PC-3 (cell line): Measurements from ENCODE around the gene SRGAP1. TPM values are rescaled to one million over a fixed set of nuclear protein-coding genes. Genes with fewer than 3 reads are reported as not detected.
"Not testable (repeated sequence)": the region's sequence is repeated elsewhere in the genome, so short reads cannot be mapped to it uniquely, and the experiment has no call there.

Experiments used
- ATAC-seq: fragments of 200-7000 bp; cut with Tn5 transposase; 2 replicates; pipeline ENCODE4 v1.9.1; 2020; ENCODE audit warnings: mild to moderate bottlenecking, moderate library complexity
- BruUV-seq: library from RNA; stranded (reverse); fragments of 400-500 nt; replicated peaks from 2 replicates; lab custom pipeline; 2021; lab: Mats Ljungman, UMichigan
- CTCF ChIA-PET: fragments of 300-600 bp; sonication (Branson Sonifier 250); formaldehyde crosslinking; loops from one replicate; lab custom pipeline; 2022; ENCODE audit warnings: antibody characterized with exemption; lab: Charles Lee
- POLR2A ChIA-PET: fragments of 300-600 bp; sonication (Branson Sonifier 250); formaldehyde crosslinking; loops from one replicate; lab custom pipeline; 2022; ENCODE audit warnings: antibody characterized with exemption; ENCODE audit not compliant: unreplicated experiment; lab: Charles Lee
- DNase-seq: peaks from one replicate; pipeline ENCODE4 v3.0.0-alpha.2; 2015
- H2AFZ ChIP-seq: fragments of 300-600 bp; sonication (generic); 2 replicates; pipeline ENCODE4 v1.6.0; 2016; ENCODE audit warnings: antibody characterized with exemption, low read length
- H3F3A ChIP-seq: fragments of 300-600 bp; sonication (generic); one replicate; pipeline ENCODE4 v1.6.0; 2017; ENCODE audit warnings: antibody characterized with exemption, low read length, control low read depth, mild to moderate bottlenecking; ENCODE audit not compliant: unreplicated experiment
- H3K27ac ChIP-seq: fragments of 300-600 bp; sonication (generic); 2 replicates; pipeline ENCODE4 v1.5.1; 2016; ENCODE audit warnings: mild to moderate bottlenecking, low read length
- H3K27me3 ChIP-seq: fragments of 300-600 bp; sonication (generic); 2 replicates; pipeline ENCODE4 v1.6.1; 2016; ENCODE audit warnings: low read length, mixed read lengths
- H3K36me3 ChIP-seq: fragments of 300-600 bp; sonication (generic); 2 replicates; pipeline ENCODE4 v1.6.1; 2016; ENCODE audit warnings: low read depth, mixed run types, low read length, mixed read lengths
- H3K4me1 ChIP-seq: fragments of 300-600 bp; sonication (generic); 2 replicates; pipeline ENCODE4 v1.5.1; 2016; ENCODE audit warnings: low read length; ENCODE audit not compliant: insufficient read depth
- H3K4me2 ChIP-seq: fragments of 300-600 bp; sonication (generic); 2 replicates; pipeline ENCODE4 v1.6.0; 2016; ENCODE audit warnings: low read length
- H3K4me3 ChIP-seq: fragments of 300-600 bp; sonication (generic); 2 replicates; pipeline ENCODE4 v1.5.1; 2016; ENCODE audit warnings: mild to moderate bottlenecking, low read length, mixed read lengths
- H3K79me2 ChIP-seq: fragments of 300-600 bp; sonication (generic); 2 replicates; pipeline ENCODE4 v1.6.1; 2017; ENCODE audit warnings: low read length, mixed read lengths
- H3K9ac ChIP-seq: fragments of 300-600 bp; sonication (generic); 2 replicates; pipeline ENCODE4 v1.6.0; 2016; ENCODE audit warnings: mild to moderate bottlenecking, low read length
- H3K9me2 ChIP-seq: fragments of 300-600 bp; sonication (generic); replicated peaks from 2 replicates; pipeline ENCODE4 v1.6.1; 2016; ENCODE audit warnings: mixed run types, low read length, mixed read lengths
- H3K9me3 ChIP-seq: fragments of 300-600 bp; sonication (generic); 2 replicates; pipeline ENCODE4 v1.6.1; 2016; ENCODE audit warnings: low read length, mixed read lengths
- H4K20me1 ChIP-seq: fragments of 300-600 bp; sonication (generic); 2 replicates; pipeline ENCODE4 v1.6.1; 2016; ENCODE audit warnings: low read length, mixed read lengths
- CTCF ChIP-seq: fragments of 300-600 bp; sonication (generic); conservative IDR thresholded peaks from 2 replicates; pipeline ENCODE4 v1.5.1; 2017; ENCODE audit warnings: antibody characterized with exemption, low read depth, mild to moderate bottlenecking, low read length
- EZH2 ChIP-seq: fragments of 300-600 bp; sonication (generic); IDR thresholded peaks from one replicate; pipeline ENCODE4 v1.6.1; 2017; ENCODE audit warnings: antibody characterized with exemption, mild to moderate bottlenecking, low read length; ENCODE audit not compliant: unreplicated experiment
- EZH2phosphoT487 ChIP-seq: fragments of 300-600 bp; sonication (generic); IDR thresholded peaks from 2 replicates; pipeline ENCODE4 v1.6.1; 2018; ENCODE audit warnings: mild to moderate bottlenecking, antibody characterized with exemption, low read length, borderline replicate concordance
- intact Hi-C: fragments of 100-400 bp; cut with micrococcal nuclease; formaldehyde crosslinking; loops from 2 replicates; pipeline ENCODE4 v1.9.0; 2023
- total RNA-seq: library from RNA; depleted of rRNA; stranded (reverse); fragments of >200 nt; gene quantifications from 2 replicates; pipeline ENCODE4 v1.2.3, GENCODE V29; 2014

SRGAP1 gene
- total RNA-seq, 1 experiment from 2014 or later = 11.0 TPM

- Histone ChIP-seq H3K4me2 (no peak overlapping the region), H3K27ac (no peak overlapping the region), H2AFZ (no peak overlapping the region), H3K9me2 (no peaks in the 10 kb centered on the region), H3F3A (no peaks in the 10 kb centered on the region), H3K4me1 (no peaks in the 10 kb centered on the region), H3K27me3 (no peaks in the 10 kb centered on the region), H3K36me3 (no peaks in the 10 kb centered on the region), H3K4me3 (no peak overlapping the region), H3K79me2 (peaks cover 97% of the 10 kb centered on the region), H4K20me1 (no peaks in the 10 kb centered on the region), H3K9ac (no peak overlapping the region), H3K9me3 (no peaks in the 10 kb centered on the region)
- ATAC-seq (no peak), DNase-seq (no peak)
- BruUV-seq = no TSS peak
- no peak for TF ChIP-seq CTCF
- no peak for TF ChIP-seq EZH2phosphoT487
- no peak for TF ChIP-seq EZH2
- ChIA-PET POLR2A (no interaction called here), CTCF (no interaction called here)
- intact Hi-C loops = no loop called here
Observed at GRCh38 chr12:63877693-63878092, 33.2 kb downstream of the SRGAP1 start.

GRCh38 chr12:63880235-63880634 is 35.7 kb downstream of the SRGAP1 start:
- H3K9me2 ChIP-seq, POLR2A ChIA-PET, H3K36me3 ChIP-seq, H4K20me1 ChIP-seq, H3K4me1 ChIP-seq, H3K9ac ChIP-seq, CTCF ChIA-PET, ATAC-seq, H3K4me2 ChIP-seq, H3K27me3 ChIP-seq, H3K9me3 ChIP-seq, H2AFZ ChIP-seq, H3K4me3 ChIP-seq, BruUV-seq, H3K27ac ChIP-seq, DNase-seq, intact Hi-C loops, H3F3A ChIP-seq: not testable (repeated sequence)
- peaks cover 95% of the 10 kb centered on the region for H3K79me2 ChIP-seq

GRCh38 chr12:63880742-63881263 is 36.3 kb downstream of the SRGAP1 start:
- Histone ChIP-seq H4K20me1 (no peaks in the 10 kb centered on the region), H3F3A (no peaks in the 10 kb centered on the region), H3K9me3 (no peaks in the 10 kb centered on the region), H3K27me3 (no peaks in the 10 kb centered on the region), H3K4me3 (no peak overlapping the region), H3K36me3 (0 out of 2 replicates have a peak, but pooled peaks cover 3% of the 10 kb centered on the region), H2AFZ (no peak overlapping the region), H3K79me2 (peaks cover 95% of the 10 kb centered on the region), H3K4me1 (no peaks in the 10 kb centered on the region), H3K4me2 (no peak overlapping the region), H3K27ac (no peak overlapping the region), H3K9ac (no peak overlapping the region), H3K9me2 (no peaks in the 10 kb centered on the region)
- ChIA-PET POLR2A (no interaction called here), CTCF (no interaction called here)
- no TSS peak for BruUV-seq
- TF ChIP-seq EZH2 (no peak), EZH2phosphoT487 (no peak), CTCF (no peak)
- no peak for DNase-seq
- no peak for ATAC-seq
- intact Hi-C loops = no loop called here
